ENCODE measurements around the gene RRP36. TPM values are rescaled to one million over a fixed set of nuclear protein-coding genes. Genes with fewer than 3 reads are reported as not detected.

The RRP36 gene
- total and polyA plus RNA-seq, 9 of the 15 experiments (the other 6 are each of a cell fraction or from before 2014, with no cell fraction given): 27.6 to 150 (median 114) TPM

GRCh38 chr6:43021270-43022047, at the start of gene RRP36 (continued):
- no peak for TF ChIP-seq NUFIP1 (IDR thresholded peaks at IDR 0.05; ENCODE audit: partially characterized antibody)
- peak; percentile 57 to 94 (median 91) for TF ChIP-seq YY1 (IDR thresholded peaks at IDR 0.05; ENCODE audit: borderline replicate concordance in 1 of 3, control insufficient read depth in 1 of 3, extremely low read depth in 1 of 3, insufficient read depth in 3 of 3, insufficient read length in 1 of 3, insufficient replicate concordance in 2 of 3, low read depth in 1 of 3, low read length in 2 of 3)
- no peak for TF ChIP-seq SREBF1 (IDR thresholded peaks at IDR 0.05; ENCODE audit: borderline replicate concordance, low read depth, low read length)
- TF ChIP-seq PBX2 (CRISPR knock-in tag; IDR thresholded peaks at IDR 0.05; ENCODE audit: low read depth): no peak
- 0 out of 2 replicates have a peak, but pooled peaks have one; percentile 7 for TF ChIP-seq PBX2 (tag; conservative IDR thresholded peaks at IDR 0.05; ENCODE audit: low read depth)
- TF ChIP-seq RBFOX2 (IDR thresholded peaks at IDR 0.05; ENCODE audit: low read depth, low read length): peak; percentile 92
- TF ChIP-seq BCLAF1 (IDR thresholded peaks at IDR 0.05; ENCODE audit: borderline replicate concordance in 1 of 2, control insufficient read depth in 1 of 2, low read depth in 2 of 2, low read length in 1 of 2): no peak
- no peak for TF ChIP-seq ZC3H4 (CRISPR knock-in tag; IDR thresholded peaks at IDR 0.05; ENCODE audit: borderline replicate concordance)
- no peak for TF ChIP-seq CREB5 (CRISPR knock-in tag; IDR thresholded peaks at IDR 0.05)
- TF ChIP-seq GTF2F1 (IDR thresholded peaks at IDR 0.05; ENCODE audit: low read depth, low read length): no peak
- TF ChIP-seq ZNF263 (CRISPR knock-in tag; IDR thresholded peaks at IDR 0.05; ENCODE audit: borderline replicate concordance): peak; percentile 33; the same call in 1 of the 2 replicates
- TF ChIP-seq, protein P1, sequence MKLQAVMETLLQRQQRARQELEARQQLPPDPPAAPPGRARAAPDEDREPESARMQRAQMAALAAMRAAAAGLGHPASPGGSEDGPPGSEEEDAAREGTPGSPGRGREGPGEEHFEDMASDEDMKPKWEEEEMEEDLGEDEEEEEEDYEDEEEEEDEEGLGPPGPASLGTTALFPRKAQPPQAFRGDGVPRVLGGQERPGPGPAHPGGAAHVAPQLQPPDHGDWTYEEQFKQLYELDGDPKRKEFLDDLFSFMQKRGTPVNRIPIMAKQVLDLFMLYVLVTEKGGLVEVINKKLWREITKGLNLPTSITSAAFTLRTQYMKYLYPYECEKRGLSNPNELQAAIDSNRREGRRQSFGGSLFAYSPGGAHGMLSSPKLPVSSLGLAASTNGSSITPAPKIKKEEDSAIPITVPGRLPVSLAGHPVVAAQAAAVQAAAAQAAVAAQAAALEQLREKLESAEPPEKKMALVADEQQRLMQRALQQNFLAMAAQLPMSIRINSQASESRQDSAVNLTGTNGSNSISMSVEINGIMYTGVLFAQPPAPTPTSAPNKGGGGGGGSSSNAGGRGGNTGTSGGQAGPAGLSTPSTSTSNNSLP (IDR thresholded peaks at IDR 0.05; ENCODE audit: borderline replicate concordance, low read depth, low read length): no peak
- no peak for TF ChIP-seq LEF1 (IDR thresholded peaks at IDR 0.05)
- 0 out of 2 replicates have a peak, but pooled peaks have one; percentile 34 for TF ChIP-seq TOE1 (IDR thresholded peaks at IDR 0.05; ENCODE audit: borderline replicate concordance)
- no peak for TF ChIP-seq TOE1 (CRISPR knock-in tag; IDR thresholded peaks at IDR 0.05; ENCODE audit: borderline replicate concordance, low read depth)
- TF ChIP-seq POLR2AphosphoS5 (IDR thresholded peaks at IDR 0.05; ENCODE audit: control insufficient read depth, insufficient read depth, low read depth, low read length): peak; percentile 67; the same call in 1 of the 2 replicates

All from K562 (cell line).